ENCODE measurements around the gene MSRB2. TPM values are rescaled to one million over a fixed set of nuclear protein-coding genes. Genes with fewer than 3 reads are reported as not detected.

Gene MSRB2
- total and polyA plus RNA-seq, 2 experiments from 2014 or later = 32.9 to 149 TPM

DNA sequence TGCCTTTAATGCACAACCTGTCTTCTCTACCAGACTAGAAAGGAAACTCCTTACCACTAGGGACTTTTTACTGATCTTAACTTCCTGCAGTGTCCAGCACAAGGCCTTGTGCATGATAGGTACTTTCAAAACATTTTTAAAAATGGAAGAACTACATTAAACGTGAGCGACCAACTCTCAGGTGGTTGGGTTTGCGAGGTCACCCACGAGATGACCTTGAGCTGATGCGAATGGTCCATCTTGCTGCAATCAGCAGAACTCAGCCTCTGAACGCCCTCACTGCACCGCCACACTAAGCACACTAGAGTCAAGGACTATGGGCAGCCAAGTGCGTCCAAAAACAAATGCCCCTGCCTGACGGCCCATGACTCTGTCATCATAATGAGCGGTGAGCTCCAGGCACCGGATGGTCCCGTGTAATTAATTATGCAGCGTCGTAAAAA is 61.9 kb downstream of the MSRB2 start:
- DNase-seq (ENCODE audit: low read depth in 1 of 2, low spot score in 1 of 2) = no peak
- TF ChIP-seq, protein P1, sequence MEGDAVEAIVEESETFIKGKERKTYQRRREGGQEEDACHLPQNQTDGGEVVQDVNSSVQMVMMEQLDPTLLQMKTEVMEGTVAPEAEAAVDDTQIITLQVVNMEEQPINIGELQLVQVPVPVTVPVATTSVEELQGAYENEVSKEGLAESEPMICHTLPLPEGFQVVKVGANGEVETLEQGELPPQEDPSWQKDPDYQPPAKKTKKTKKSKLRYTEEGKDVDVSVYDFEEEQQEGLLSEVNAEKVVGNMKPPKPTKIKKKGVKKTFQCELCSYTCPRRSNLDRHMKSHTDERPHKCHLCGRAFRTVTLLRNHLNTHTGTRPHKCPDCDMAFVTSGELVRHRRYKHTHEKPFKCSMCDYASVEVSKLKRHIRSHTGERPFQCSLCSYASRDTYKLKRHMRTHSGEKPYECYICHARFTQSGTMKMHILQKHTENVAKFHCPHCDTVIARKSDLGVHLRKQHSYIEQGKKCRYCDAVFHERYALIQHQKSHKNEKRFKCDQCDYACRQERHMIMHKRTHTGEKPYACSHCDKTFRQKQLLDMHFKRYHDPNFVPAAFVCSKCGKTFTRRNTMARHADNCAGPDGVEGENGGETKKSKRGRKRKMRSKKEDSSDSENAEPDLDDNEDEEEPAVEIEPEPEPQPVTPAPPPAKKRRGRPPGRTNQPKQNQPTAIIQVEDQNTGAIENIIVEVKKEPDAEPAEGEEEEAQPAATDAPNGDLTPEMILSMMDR (IDR thresholded peaks at IDR 0.05; ENCODE audit: low read depth, low read length) = no peak
- Histone ChIP-seq H3K27me3 (peaks cover 51% of the 10 kb centered on the region), H3K9me3 (ENCODE audit: low read depth) (no peaks in the 10 kb centered on the region), H3K4me1 (ENCODE audit: low read depth) (no peaks in the 10 kb centered on the region), H3K4me3 (no peak overlapping the region), H3K27ac (no peak overlapping the region), H3K36me3 (no peaks in the 10 kb centered on the region)

DNA sequence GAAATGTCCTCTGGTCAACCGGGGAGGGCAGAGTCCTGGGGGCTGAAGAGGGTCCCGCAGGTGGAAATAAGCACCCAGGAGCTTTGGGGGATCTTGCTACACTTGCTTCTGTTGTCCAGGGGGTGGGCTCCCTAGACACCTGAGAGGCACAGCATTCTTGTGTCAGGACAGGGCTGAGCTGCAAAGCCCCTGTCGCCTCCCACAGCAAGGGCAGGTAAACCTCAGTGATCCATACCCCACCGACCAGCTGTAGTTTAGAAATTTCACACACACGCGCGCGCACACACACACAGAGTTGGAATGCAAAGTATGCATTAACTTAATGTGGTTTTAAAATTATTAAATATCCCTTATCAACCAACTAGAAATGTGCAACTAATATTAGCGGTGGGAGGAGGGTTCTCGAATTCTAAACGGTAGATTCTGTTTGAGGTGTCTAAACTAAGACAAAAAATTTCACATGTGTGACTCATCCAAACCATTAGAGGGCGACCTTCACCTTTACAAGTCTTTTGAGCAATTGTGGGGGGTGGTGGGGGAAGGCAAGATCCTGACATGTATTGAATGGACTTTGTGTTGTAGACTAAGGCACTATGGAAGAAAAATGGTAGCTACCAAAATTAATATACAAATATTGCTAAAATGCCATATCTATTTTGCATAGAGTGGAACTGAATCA is 62.5 kb downstream of the MSRB2 start:
- Histone ChIP-seq H3K27me3 (peaks cover 54% of the 10 kb centered on the region), H3K9me3 (ENCODE audit: low read depth) (no peaks in the 10 kb centered on the region), H3K36me3 (no peaks in the 10 kb centered on the region), H3K4me1 (ENCODE audit: low read depth) (no peaks in the 10 kb centered on the region), H3K4me3 (no peak overlapping the region), H3K27ac (no peak overlapping the region)
- TF ChIP-seq, protein P1 (IDR thresholded peaks at IDR 0.05; ENCODE audit: low read depth, low read length) = no peak
- DNase-seq (ENCODE audit: low read depth in 1 of 2, low spot score in 1 of 2) = peak; percentile 53 to 64

DNA sequence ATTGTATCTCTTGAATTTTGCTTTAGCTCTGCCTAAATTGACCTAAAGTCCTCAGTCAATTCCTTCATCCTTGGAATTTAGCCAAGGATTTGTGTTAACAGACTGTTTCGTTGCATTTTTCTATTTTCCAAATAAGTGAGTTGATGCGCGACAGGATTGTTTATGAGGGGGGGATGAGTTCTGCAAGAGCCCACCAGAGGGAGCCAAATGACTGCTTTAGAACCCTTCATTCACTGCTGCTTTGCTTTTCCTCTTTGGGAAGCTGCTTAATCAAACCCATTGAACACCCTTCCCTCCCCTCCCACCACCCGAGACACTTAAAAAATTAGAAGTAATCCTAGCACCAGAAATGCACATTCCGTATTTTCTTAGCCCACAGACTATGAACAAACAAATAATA is 63.0 kb downstream of the MSRB2 start:
- TF ChIP-seq, protein P1 (IDR thresholded peaks at IDR 0.05; ENCODE audit: low read depth, low read length) = peak; percentile 86
- H3K4me3 ChIP-seq = no peak overlapping the region
- DNase-seq (ENCODE audit: low read depth in 1 of 2, low spot score in 1 of 2) = peak; percentile 76 to 81
- no peak overlapping the region for H3K27ac ChIP-seq
- H3K27me3 ChIP-seq = peaks cover 57% of the 10 kb centered on the region
- no peaks in the 10 kb centered on the region for H3K36me3 ChIP-seq
- no peaks in the 10 kb centered on the region for H3K9me3 ChIP-seq (ENCODE audit: low read depth)
- H3K4me1 ChIP-seq (ENCODE audit: low read depth) = no peaks in the 10 kb centered on the region

DNA sequence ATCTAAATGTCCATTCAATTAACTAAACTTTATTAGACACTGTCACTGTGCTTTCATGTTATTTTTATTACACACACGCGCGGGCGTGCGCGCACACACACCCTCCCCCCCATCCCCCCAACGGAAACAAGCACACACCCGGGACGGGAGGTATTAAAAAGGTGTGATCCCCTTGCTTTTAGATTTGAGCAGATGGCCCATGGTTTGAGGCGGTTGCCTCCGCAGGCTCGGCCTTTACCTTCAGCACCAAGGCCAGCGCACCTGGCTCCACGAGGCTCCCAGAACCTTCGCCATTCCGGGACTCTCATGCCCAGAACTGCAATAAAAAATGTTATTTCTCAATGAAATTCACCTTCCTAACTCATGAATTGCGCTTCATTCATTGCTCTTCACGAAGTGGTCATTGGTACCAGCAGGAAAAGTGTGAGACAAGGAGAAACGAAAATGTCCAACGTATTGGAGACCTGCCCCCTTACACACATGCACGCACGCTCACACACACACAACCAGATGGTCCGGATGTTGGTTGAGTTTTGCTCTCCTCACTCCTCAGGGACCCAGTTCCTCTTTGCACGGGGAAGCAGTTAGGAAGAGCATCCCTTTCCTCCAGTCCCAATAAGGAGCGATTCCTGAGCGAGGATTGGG is 76.0 kb downstream of the MSRB2 start:
- no peaks in the 10 kb centered on the region for H3K36me3 ChIP-seq
- TF ChIP-seq, protein P1 (IDR thresholded peaks at IDR 0.05; ENCODE audit: low read depth, low read length) = no peak
- no peaks in the 10 kb centered on the region for H3K9me3 ChIP-seq (ENCODE audit: low read depth)
- H3K27me3 ChIP-seq = peaks cover 100% of the 10 kb centered on the region
- DNase-seq (ENCODE audit: low read depth in 1 of 2, low spot score in 1 of 2) = peak; percentile 54 to 84
- no peak overlapping the region for H3K27ac ChIP-seq
- H3K4me1 ChIP-seq (ENCODE audit: low read depth) = peaks cover 7% of the 10 kb centered on the region
- no peak overlapping the region for H3K4me3 ChIP-seq

Other genes with a start within 250 kb of the MSRB2 start
- 0.07 TPM in 1 of 2 replicates, not detected in the other for gene ARMC3, start 167.5 kb upstream of the MSRB2 start, total RNA-seq
- not detected in 2 replicates for gene ARMC3, start 167.5 kb upstream of the MSRB2 start, polyA plus RNA-seq
- not detected in 2 replicates for gene PTF1A, start 96.7 kb downstream of the MSRB2 start, total RNA-seq
- gene PTF1A, start 96.7 kb downstream of the MSRB2 start, polyA plus RNA-seq = not detected in 2 replicates
- gene C10orf67, start 249.2 kb downstream of the MSRB2 start, total RNA-seq = 0.11 and 0.33 TPM in 2 replicates
- 0.16 TPM in 1 of 2 replicates, not detected in the other for gene C10orf67, start 249.2 kb downstream of the MSRB2 start, polyA plus RNA-seq

All from cardiac muscle cell (in vitro differentiated cells and primary cell).